CD4-positive, alpha-beta T cell treated with Interleukin-15 for 4 hours (primary cell): ENCODE data around the gene CBX6.

Source experiments
- DNase-seq: peaks from one replicate; pipeline ENCODE4 v3.0.0-alpha.2; 2020; ENCODE audit warnings: low spot score

CBX6 gene

GRCh38 chr22:38840129-38840528 is 31.9 kb downstream of the CBX6 start:
- DNase-seq: no peak

GRCh38 chr22:38839686-38840085 is 32.3 kb downstream of the CBX6 start:
- DNase-seq: no peak

- DNase-seq: no peak
Measured at GRCh38 chr22:38837414-38837928, 34.5 kb downstream of the CBX6 start.

- DNase-seq: no peak
Measured at GRCh38 chr22:38835888-38836301, 36.1 kb downstream of the CBX6 start.

GRCh38 chr22:38834991-38835390 is 37.0 kb downstream of the CBX6 start:
- no peak for DNase-seq

- no peak for DNase-seq
Measured at GRCh38 chr22:38834215-38834953, 37.6 kb downstream of the CBX6 start.

GRCh38 chr22:38833061-38833460 is 39.0 kb downstream of the CBX6 start:
- DNase-seq: no peak

- DNase-seq: no peak
Measured at GRCh38 chr22:38832005-38832978, 39.7 kb downstream of the CBX6 start.

GRCh38 chr22:38831166-38831945 is 40.7 kb downstream of the CBX6 start:
- no peak for DNase-seq

GRCh38 chr22:38830845-38831108 is 41.2 kb downstream of the CBX6 start:
- DNase-seq: no peak

- no peak for DNase-seq
Measured at GRCh38 chr22:38830026-38830844, 41.8 kb downstream of the CBX6 start.

GRCh38 chr22:38829485-38829884 is 42.5 kb downstream of the CBX6 start:
- no peak for DNase-seq

GRCh38 chr22:38828616-38829205 is 43.3 kb downstream of the CBX6 start:
- DNase-seq: no peak

- DNase-seq: no peak
Measured at GRCh38 chr22:38828191-38828590, 43.8 kb downstream of the CBX6 start.

GRCh38 chr22:38827510-38827909 is 44.5 kb downstream of the CBX6 start:
- no peak for DNase-seq

GRCh38 chr22:38826801-38827200 is 45.2 kb downstream of the CBX6 start:
- no peak for DNase-seq

GRCh38 chr22:38826386-38826785 is 45.6 kb downstream of the CBX6 start:
- no peak for DNase-seq

- DNase-seq: peak; percentile 6
Measured at GRCh38 chr22:38824585-38824984, 47.4 kb downstream of the CBX6 start.

- DNase-seq: no peak
Measured at GRCh38 chr22:38823637-38824036, 48.4 kb downstream of the CBX6 start.

GRCh38 chr22:38823076-38823475 is 48.9 kb downstream of the CBX6 start:
- no peak for DNase-seq

GRCh38 chr22:38820020-38820419 is 52.0 kb downstream of the CBX6 start:
- DNase-seq: no peak
